OCI-LY7 (cell line): ENCODE results near the gene TMEM53.

ENCODE experiments used
- CTCF ChIP-seq: fragments of 200-600 bp; sonication (generic); conservative IDR thresholded peaks from 2 replicates; pipeline ENCODE4 v1.5.1; 2014; ENCODE audit warnings: mild to moderate bottlenecking, antibody characterized with exemption, low read length, moderate library complexity, mixed read lengths
- EZH2phosphoT487 ChIP-seq: fragments of 200-600 bp; sonication (generic); IDR thresholded peaks from 2 replicates; pipeline ENCODE4 v1.6.1; 2018; ENCODE audit warnings: low read depth, borderline replicate concordance, mild to moderate bottlenecking, mixed run types, antibody characterized with exemption, low read length, moderate library complexity, mixed read lengths

- TF ChIP-seq CTCF (no peak), EZH2phosphoT487 (no peak)
Observed at GRCh38 chr1:44636083-44636687, 38.1 kb downstream of the TMEM53 start.
